AG08395 (cell line): Measurements from ENCODE around the gene HOTAIR.

Experiments used
- DNase-seq: peaks from one replicate; pipeline ENCODE4 v3.0.0; 2012; ENCODE audit warnings: mixed read lengths, low spot score

HOTAIR gene

GRCh38 chr12:53948650-53949593, 25.8 kb downstream of the HOTAIR start:
- DNase-seq, result no peak

DNA sequence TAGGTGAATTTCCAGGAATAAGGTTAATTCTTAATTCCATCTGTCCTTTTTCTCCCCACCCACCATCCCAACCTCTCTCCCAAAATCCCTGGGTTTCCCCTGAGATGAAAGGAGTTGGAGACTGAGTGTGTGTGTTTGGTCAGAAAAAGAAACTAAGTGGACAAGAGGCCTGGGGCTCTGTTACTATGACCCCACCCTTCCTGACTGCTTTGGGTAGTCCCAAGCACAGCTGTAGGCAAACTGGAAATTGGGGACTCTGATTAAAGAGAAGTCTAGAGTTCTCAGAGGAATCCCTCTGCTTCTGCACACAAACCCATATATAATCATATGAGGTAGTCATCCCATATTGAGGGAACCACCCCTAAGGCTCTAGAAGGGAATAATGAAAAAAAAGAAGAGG, 27.0 kb downstream of the HOTAIR start:
- no peak for DNase-seq

DNA sequence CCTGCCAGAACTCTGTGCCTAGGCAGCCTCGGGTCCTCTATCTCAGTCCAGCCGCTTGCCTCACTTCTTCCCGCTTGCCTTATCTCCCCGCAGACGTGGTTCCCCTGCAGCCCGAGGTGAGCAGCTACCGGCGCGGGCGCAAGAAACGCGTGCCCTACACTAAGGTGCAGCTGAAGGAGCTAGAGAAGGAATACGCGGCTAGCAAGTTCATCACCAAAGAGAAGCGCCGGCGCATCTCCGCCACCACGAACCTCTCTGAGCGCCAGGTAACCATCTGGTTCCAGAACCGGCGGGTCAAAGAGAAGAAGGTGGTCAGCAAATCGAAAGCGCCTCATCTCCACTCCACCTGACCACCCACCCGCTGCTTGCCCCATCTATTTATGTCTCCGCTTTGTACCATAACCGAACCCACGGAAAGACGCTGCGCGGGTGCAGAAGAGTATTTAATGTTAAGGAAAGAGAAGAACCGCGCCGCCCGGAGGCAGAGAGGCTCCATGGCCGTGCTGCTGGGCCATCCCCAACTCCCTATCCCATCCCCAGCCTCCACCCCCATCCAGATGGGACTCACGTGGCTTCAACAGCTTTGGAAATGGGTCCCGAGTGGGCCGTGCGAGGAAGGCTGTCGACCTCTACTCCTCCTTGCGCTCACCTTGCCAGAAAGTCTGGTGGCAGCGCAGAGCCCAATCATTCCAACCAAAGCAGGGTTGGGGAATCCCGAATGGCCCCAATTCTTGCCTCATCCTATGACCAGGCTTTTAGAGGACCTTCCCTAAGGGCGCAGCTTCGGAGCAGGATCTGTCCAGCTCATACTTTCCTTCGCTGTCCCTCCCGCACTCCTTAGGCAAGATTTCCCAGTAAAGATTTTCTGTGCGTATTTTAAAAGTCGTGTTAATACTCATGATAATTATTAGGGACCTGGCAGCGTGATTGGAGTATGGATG, 29.6 kb downstream of the HOTAIR start:
- DNase-seq, result no peak

GRCh38 chr12:53944209-53944608, 30.5 kb downstream of the HOTAIR start:
- no peak for DNase-seq

DNA sequence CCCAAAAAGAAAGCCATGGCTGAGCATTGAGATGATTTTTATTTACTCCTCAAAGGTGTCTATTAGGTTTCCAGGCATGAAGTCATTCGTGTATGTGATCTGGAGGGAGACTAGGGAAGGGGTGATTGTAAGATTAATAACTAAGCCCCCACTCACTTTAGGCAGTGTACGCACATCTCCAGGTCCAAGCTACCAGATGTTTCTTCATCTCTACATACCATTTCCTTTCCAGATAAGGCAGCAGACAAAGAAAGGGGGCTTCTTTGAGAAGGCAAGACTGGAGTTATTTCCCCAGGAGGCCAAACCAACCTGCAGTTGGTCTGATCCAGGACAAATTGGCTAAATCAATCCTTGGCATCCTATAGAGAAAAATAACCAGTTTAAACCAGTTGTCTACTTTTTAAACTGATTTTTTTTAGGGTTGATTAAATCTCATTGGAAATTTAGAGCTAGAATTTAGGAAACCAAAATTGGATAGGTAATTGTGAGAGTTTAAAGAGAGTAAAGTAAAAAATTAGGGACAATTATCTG, 32.2 kb downstream of the HOTAIR start:
- no peak for DNase-seq

DNA sequence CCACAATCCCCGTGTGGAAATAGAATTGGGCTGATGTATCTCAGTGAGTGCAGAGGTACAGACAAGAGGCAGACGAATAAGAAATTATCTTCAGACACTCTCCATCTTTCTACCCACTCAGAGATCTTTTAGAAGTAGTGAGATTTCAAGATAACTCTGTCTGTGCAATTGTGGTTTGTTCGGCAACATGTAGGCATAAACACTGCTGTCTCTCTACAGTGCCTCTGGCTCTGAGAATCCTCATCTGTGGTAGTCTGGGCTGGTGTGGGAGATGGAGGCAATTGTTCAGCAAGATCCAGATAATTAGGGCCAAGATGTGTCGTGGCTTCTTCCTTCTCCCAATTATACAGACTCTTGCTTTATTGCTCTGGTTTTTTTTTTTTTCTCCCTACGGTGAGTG, 33.0 kb downstream of the HOTAIR start:
- DNase-seq, result no peak

GRCh38 chr12:53941187-53941586, 33.6 kb downstream of the HOTAIR start:
- DNase-seq, result no peak

GRCh38 chr12:53940443-53941014, 34.2 kb downstream of the HOTAIR start:
- no peak for DNase-seq

GRCh38 chr12:53939141-53940108, 35.3 kb downstream of the HOTAIR start:
- DNase-seq, result peak; percentile 61

GRCh38 chr12:53938326-53939140, 36.2 kb downstream of the HOTAIR start, which contains the start of gene HOXC13:
Gene HOXC13, plus strand, starts transcription at chr12:53938831. Its CDS starts 76 bp downstream, at chr12:53938907.
- peak; percentile 61 for DNase-seq

GRCh38 chr12:53937596-53938325, 37.0 kb downstream of the HOTAIR start:
- no peak for DNase-seq

GRCh38 chr12:53937099-53937498, 37.7 kb downstream of the HOTAIR start:
- DNase-seq, result no peak

DNA sequence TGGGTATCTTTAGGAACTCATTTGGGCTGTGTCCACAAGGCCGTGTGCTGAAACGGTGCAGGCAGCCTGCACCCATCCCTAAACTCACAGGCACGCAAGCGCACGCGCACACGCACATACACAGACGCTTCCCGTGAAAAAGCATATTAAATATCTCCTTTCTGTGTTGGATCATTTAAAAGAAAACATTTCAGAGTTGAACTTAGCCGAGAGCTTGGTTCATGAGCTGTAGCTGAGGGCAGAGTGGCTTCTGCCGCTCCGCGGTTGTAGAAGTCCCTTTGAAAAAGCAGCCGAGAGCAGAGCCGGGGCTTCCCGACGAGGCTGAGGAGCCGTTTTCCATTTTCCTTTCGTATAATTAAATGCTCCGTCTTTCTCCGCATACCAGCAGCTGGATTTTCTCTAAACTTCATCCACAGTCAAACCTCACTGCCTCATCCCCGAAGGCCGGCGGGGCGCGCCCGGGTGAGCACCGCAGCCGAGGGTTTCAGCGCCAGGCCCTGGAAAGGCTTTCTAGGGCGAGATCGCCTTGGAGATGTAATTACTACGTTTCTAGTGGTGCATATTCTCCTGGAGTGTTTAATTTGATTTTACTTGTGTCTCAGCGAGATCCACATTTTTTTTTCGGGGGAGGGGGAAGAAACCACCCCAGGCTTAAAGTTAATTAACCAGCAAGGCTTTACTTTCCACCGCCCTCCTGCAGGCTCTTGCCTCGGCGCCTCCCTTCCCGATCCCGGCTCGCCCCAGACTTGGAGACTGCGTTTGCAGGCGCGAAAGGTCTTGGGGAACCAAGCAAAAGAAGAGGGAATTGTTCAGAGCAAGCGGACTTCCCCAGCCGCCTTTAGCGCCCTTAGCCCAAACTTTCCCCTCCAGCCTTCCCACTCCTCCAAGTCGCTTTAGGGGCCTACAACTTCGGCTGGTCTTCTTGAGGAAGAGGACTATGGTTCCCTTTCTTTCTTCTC, 39.1 kb downstream of the HOTAIR start:
- DNase-seq, result no peak

- no peak for DNase-seq
Measured at GRCh38 chr12:53932915-53933314, 41.8 kb downstream of the HOTAIR start.

DNA sequence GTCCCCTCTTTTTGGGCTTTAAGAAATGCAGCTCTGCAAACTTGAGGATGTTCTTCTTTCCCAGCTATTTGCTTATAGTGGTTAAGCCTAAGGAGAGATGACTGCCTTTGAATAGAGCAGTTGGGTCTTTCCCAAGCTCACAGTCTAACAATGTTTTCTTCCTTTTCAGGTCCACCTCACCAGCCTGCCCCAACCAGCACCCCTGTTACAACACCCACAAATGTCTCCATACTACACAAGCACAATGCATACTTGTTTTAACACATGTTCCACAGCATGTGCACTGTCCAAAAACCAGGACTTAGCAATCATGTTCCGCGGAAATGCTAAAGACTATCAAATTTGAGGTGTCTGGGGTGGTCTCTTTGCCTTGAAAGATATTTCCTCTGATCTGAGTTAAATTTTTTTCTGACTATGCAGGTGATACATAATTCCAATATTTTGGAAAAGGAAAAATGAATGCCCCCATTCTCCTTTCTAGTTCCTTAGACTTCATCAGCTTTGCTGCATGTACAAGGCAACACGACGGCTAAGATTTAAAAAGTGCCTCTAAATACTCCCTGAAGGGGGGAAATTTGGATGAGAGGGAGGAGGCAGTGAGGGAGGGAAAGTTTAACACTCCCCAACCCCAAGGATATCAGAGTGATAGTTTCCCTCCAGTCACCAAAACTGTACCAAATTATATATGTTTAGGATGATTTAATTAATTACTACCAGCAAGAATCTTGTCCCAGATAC, 42.7 kb downstream of the HOTAIR start:
- no peak for DNase-seq

- DNase-seq, result no peak
Measured at GRCh38 chr12:53930591-53931255, 44.0 kb downstream of the HOTAIR start.

DNA sequence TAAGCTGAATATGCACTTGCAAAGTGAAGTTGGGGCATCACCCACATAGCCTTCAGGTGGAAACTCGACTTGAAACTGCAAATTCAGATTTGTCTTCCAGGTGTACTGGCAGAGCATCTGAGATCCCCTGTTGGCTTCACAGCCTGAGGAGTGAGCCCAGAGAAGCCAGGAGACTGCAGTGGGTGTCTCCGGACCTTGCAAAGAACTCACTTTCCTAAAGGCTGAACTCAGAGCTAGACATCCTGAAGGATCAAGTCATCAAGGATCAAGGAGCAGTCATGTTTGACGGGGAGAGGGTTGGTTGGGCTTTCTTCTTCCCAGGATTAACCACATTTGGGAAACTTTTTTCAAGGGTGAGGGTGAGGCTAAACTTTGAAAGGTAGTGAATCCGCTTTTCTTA, 45.2 kb downstream of the HOTAIR start:
- no peak for DNase-seq
